IMR-90 (cell line): Measurements from ENCODE around the gene MIER2. TPM values are rescaled to one million over a fixed set of nuclear protein-coding genes. Genes with fewer than 3 reads are reported as not detected.

Source experiments
- ATAC-seq: fragments of 200-7000 bp; cut with Tn5 transposase; 2 replicates; pipeline ENCODE4 v1.9.1; 2020; ENCODE audit warnings: low read depth, mild to moderate bottlenecking, moderate library complexity
- BruUV-seq: library from RNA; stranded (reverse); fragments of 400-500 nt; replicated peaks from 2 replicates; lab custom pipeline; 2021; lab: Mats Ljungman, UMichigan
- CTCF ChIA-PET: fragments of 300-600 bp; formaldehyde crosslinking; extraction: SDS; loops from one replicate; lab custom pipeline; 2021; ENCODE audit warnings: antibody characterized with exemption; lab: Yijun Ruan, JAX
- POLR2A ChIA-PET: fragments of 300-600 bp; sonication (Branson Sonifier 250); formaldehyde crosslinking; loops from one replicate; lab custom pipeline; 2022; ENCODE audit warnings: antibody characterized with exemption; ENCODE audit not compliant: unreplicated experiment; lab: Charles Lee
- DNase-seq: peaks from one replicate; pipeline ENCODE4 v3.0.0; 2013
- H2AFZ ChIP-seq: replicated peaks from 2 replicates; pipeline ENCODE3; 2013; ENCODE audit warnings: low read length, mild to moderate bottlenecking; ENCODE audit not compliant: poor library complexity
- H2AK5ac ChIP-seq: 2 replicates; pipeline ENCODE4 v1.6.1; 2013; ENCODE audit warnings: low read depth, low read length, inconsistent platforms
- H2AK9ac ChIP-seq: replicated peaks from 2 replicates; pipeline ENCODE3; 2013; ENCODE audit warnings: mild to moderate bottlenecking, low read depth, low read length, moderate library complexity; ENCODE audit not compliant: poor library complexity
- H2BK120ac ChIP-seq: 2 replicates; pipeline ENCODE4 v1.6.1; 2013; ENCODE audit warnings: low read depth, low read length, inconsistent platforms
- H2BK15ac ChIP-seq: 3 replicates; pipeline ENCODE4 v1.6.1; 2013; ENCODE audit warnings: low read depth, low read length, inconsistent platforms
- H2BK20ac ChIP-seq: 2 replicates; pipeline ENCODE4 v1.6.1; 2013; ENCODE audit warnings: low read depth, mild to moderate bottlenecking, inconsistent platforms, low read length, moderate library complexity
- H2BK5ac ChIP-seq: 2 replicates; pipeline ENCODE4 v1.6.1; 2013; ENCODE audit warnings: mild to moderate bottlenecking, low read depth, low read length, inconsistent platforms; ENCODE audit not compliant: poor library complexity, severe bottlenecking
- H3K14ac ChIP-seq: replicated peaks from 2 replicates; pipeline ENCODE4 v1.6.1; 2013; ENCODE audit warnings: low read depth, low read length, inconsistent platforms
- H3K18ac ChIP-seq: 2 replicates; pipeline ENCODE4 v1.6.1; 2013; ENCODE audit warnings: low read depth, low read length, control low read depth
- H3K23ac ChIP-seq: 2 replicates; pipeline ENCODE4 v1.6.1; 2013; ENCODE audit warnings: low read depth, low read length, inconsistent platforms
- H3K27ac ChIP-seq: 2 replicates; pipeline ENCODE4 v1.5.1; 2013; ENCODE audit warnings: mild to moderate bottlenecking, control low read depth, low read length; ENCODE audit not compliant: insufficient read depth
- H3K27me3 ChIP-seq: 2 replicates; pipeline ENCODE4 v1.6.1; 2013; ENCODE audit warnings: low read length; ENCODE audit not compliant: control insufficient read depth, insufficient read depth
- H3K36me3 ChIP-seq: 2 replicates; pipeline ENCODE4 v1.6.1; 2013; ENCODE audit warnings: low read length, mixed read lengths; ENCODE audit not compliant: control insufficient read depth, insufficient read depth
- H3K4ac ChIP-seq: 2 replicates; pipeline ENCODE4 v1.6.1; 2013; ENCODE audit warnings: low read depth, low read length, inconsistent platforms
- H3K4me1 ChIP-seq: 2 replicates; pipeline ENCODE4 v1.6.1; 2013; ENCODE audit warnings: low read length, mixed read lengths; ENCODE audit not compliant: control insufficient read depth, insufficient read depth
- H3K4me2 ChIP-seq: 2 replicates; pipeline ENCODE4 v1.6.1; 2013; ENCODE audit warnings: low read depth, mild to moderate bottlenecking, control low read depth, low read length, moderate library complexity
- H3K4me3 ChIP-seq: 2 replicates; pipeline ENCODE4 v1.5.1; 2013; ENCODE audit warnings: low read depth, mild to moderate bottlenecking, control low read depth, low read length, moderate library complexity; ENCODE audit not compliant: insufficient read depth
- H3K56ac ChIP-seq: 2 replicates; pipeline ENCODE4 v1.6.1; 2013; ENCODE audit warnings: low read length, inconsistent platforms; ENCODE audit not compliant: insufficient read depth; ENCODE audit errors: extremely low read depth
- H3K79me1 ChIP-seq, 2 experiments: 2 replicates each; pipeline ENCODE4 v1.6.1; 2013; ENCODE audit warnings: low read length in 2 of 2, inconsistent platforms in 1 of 2, low read depth in 1 of 2
- H3K9ac ChIP-seq: 2 replicates; pipeline ENCODE4 v1.6.1; 2013; ENCODE audit warnings: low read depth, low read length, control low read depth
- H3K9me1 ChIP-seq: 2 replicates; pipeline ENCODE4 v1.6.1; 2013; ENCODE audit warnings: low read length, inconsistent platforms; ENCODE audit not compliant: insufficient read depth
- H3K9me3 ChIP-seq: 2 replicates; pipeline ENCODE4 v1.6.1; 2013; ENCODE audit warnings: low read length; ENCODE audit not compliant: control insufficient read depth, insufficient read depth
- H4K20me1 ChIP-seq: 2 replicates; pipeline ENCODE4 v1.6.1; 2013; ENCODE audit warnings: low read length, inconsistent platforms; ENCODE audit not compliant: insufficient read depth
- H4K5ac ChIP-seq: 2 replicates; pipeline ENCODE4 v1.6.1; 2013; ENCODE audit warnings: mild to moderate bottlenecking, low read depth, low read length, control low read depth
- H4K8ac ChIP-seq, 2 experiments: 2 replicates each; pipeline ENCODE4 v1.6.1; 2013; ENCODE audit warnings: low read depth in 2 of 2, low read length in 2 of 2, control low read depth in 1 of 2, inconsistent platforms in 1 of 2
- H4K91ac ChIP-seq: 2 replicates; pipeline ENCODE4 v1.6.1; 2013; ENCODE audit warnings: low read depth, low read length, inconsistent platforms; ENCODE audit not compliant: insufficient read depth
- CEBPB ChIP-seq: IDR thresholded peaks from 2 replicates; pipeline ENCODE4 v1.6.1; 2012; ENCODE audit warnings: low read depth, low read length, improper control_type of control experiment
- CHD1 ChIP-seq: IDR thresholded peaks from 2 replicates; pipeline ENCODE4 v1.6.1; 2012; ENCODE audit warnings: low read depth, low read length, improper control_type of control experiment
- CTCF ChIP-seq: conservative IDR thresholded peaks from 2 replicates; pipeline ENCODE4 v1.5.1; 2012; ENCODE audit warnings: mild to moderate bottlenecking, low read depth, low read length, improper control_type of control experiment
- ELK1 ChIP-seq: fragments of 150-350 bp; IDR thresholded peaks from 2 replicates; pipeline ENCODE4 v1.6.1; 2016; ENCODE audit warnings: low read depth, mild to moderate bottlenecking, low read length, moderate library complexity, borderline replicate concordance
- MAFK ChIP-seq: IDR thresholded peaks from 2 replicates; pipeline ENCODE4 v1.6.1; 2012; ENCODE audit warnings: low read depth, low read length, improper control_type of control experiment
- MAZ ChIP-seq: IDR thresholded peaks from 2 replicates; pipeline ENCODE4 v1.6.1; 2012; ENCODE audit warnings: low read depth, mild to moderate bottlenecking, low read length, improper control_type of control experiment, moderate library complexity, borderline replicate concordance
- MXI1 ChIP-seq: IDR thresholded peaks from 2 replicates; pipeline ENCODE4 v1.6.1; 2012; ENCODE audit warnings: low read depth, mild to moderate bottlenecking, low read length, moderate library complexity, borderline replicate concordance
- NFE2L2 ChIP-seq: fragments of 150-350 bp; IDR thresholded peaks from 2 replicates; pipeline ENCODE4 v1.6.1; 2016; ENCODE audit warnings: low read depth, mild to moderate bottlenecking, low read length
- POLR2A ChIP-seq: IDR thresholded peaks from 2 replicates; pipeline ENCODE4 v1.6.1; 2012; ENCODE audit warnings: mild to moderate bottlenecking, low read depth, low read length
- RFX5 ChIP-seq: IDR thresholded peaks from 2 replicates; pipeline ENCODE4 v1.8.0; 2012; ENCODE audit warnings: low read depth, mild to moderate bottlenecking, low read length, moderate library complexity
- SMC3 ChIP-seq: fragments of 150-350 bp; IDR thresholded peaks from 2 replicates; pipeline ENCODE4 v1.6.1; 2016; ENCODE audit warnings: low read depth, mild to moderate bottlenecking, antibody characterized with exemption, low read length, moderate library complexity
- WGBS, 2 experiments: methylation state at CpG; one replicate each; pipeline versions ENCODE4 v1.1.5 to v1.1.7; 2013; ENCODE audit warnings: missing lambda C conversion rate in 2 of 2; ENCODE audit not compliant: insufficient read length in 1 of 2; ENCODE audit errors: extremely low coverage in 2 of 2; 5-methylcytosine and 5-hydroxymethylcytosine counted together
- dilution Hi-C: fragments of 300-500 bp; cut with HindIII; formaldehyde crosslinking; loops from one replicate; pipeline ENCODE4 v1.14.3; 2018; ENCODE audit warnings: low sequenced_read_pairs; ENCODE audit not compliant: unreplicated experiment
- in situ Hi-C: fragments of 300-500 bp; cut with MboI; formaldehyde crosslinking; loops from 3 replicates; pipeline ENCODE4 v1.14.3; 2019; ENCODE audit warnings: low sequenced_read_pairs, inconsistent platforms, mixed read lengths
- intact Hi-C: fragments of 100-400 bp; cut with micrococcal nuclease; formaldehyde crosslinking; loops from 2 replicates; pipeline ENCODE4 v1.10.0; 2022
- polyA plus RNA-seq, 3 experiments: library from polyadenylated mRNA; depleted of rRNA; stranded (reverse); fragments of >200 nt; gene quantifications; 2 replicates each; pipeline ENCODE4 v1.2.3, GENCODE V29; 2012; ENCODE audit warnings: low replicate concordance in 1 of 3
- total RNA-seq: library from RNA; depleted of rRNA; stranded (reverse); fragments of >200 nt; gene quantifications from 2 replicates; pipeline ENCODE4 v1.2.3, GENCODE V29; 2012

MIER2 gene
- total and polyA plus RNA-seq, 2 of the 4 experiments (the other 2 are of a cell fraction) = 28.0 to 28.4 TPM

GRCh38 chr19:335072-335471, 9.5 kb downstream of the MIER2 start:
- ATAC-seq (peak; percentile 27; the same call in 1 of the 2 replicates), DNase-seq (no peak)
- Histone ChIP-seq H3K4me1 (peaks cover 8% of the 10 kb centered on the region), H2BK20ac (no peak overlapping the region), H2BK120ac (no peak overlapping the region), H2BK5ac (no peak overlapping the region), H4K8ac (no peak overlapping the region), H3K4me3 (no peak overlapping the region), H2AK5ac (no peak overlapping the region), H3K4me2 (no peak overlapping the region), H3K9me3 (peaks cover 5% of the 10 kb centered on the region), H3K9ac (no peak overlapping the region), H2BK15ac (no peak overlapping the region), H3K23ac (peak overlapping the region; percentile 31; the same call in 1 of the 2 replicates), H3K4ac (no peak overlapping the region), H3K9me1 (peaks cover 17% of the 10 kb centered on the region), H4K20me1 (peaks cover 53% of the 10 kb centered on the region), H3K27ac (no peak overlapping the region), H4K5ac (no peak overlapping the region), H3K36me3 (peaks cover 28% of the 10 kb centered on the region), H2AFZ (no peak overlapping the region), H3K14ac (0 out of 2 replicates have a peak overlapping the region, but pooled peaks have one; percentile 1), H4K91ac (no peak overlapping the region), H2AK9ac (no peak overlapping the region), H3K79me1 (peaks cover 10 to 63% of the 10 kb centered on the region in 2 experiments), H3K27me3 (no peaks in the 10 kb centered on the region), H3K56ac (no peak overlapping the region), H3K18ac (no peak overlapping the region)
- TF ChIP-seq NFE2L2 = no peak
- TF ChIP-seq CTCF = no peak
- TF ChIP-seq ELK1 = no peak
- no peak for TF ChIP-seq CEBPB
- no peak for TF ChIP-seq POLR2A
- no peak for TF ChIP-seq MAFK
- TF ChIP-seq CHD1 = no peak
- no peak for TF ChIP-seq MAZ
- TF ChIP-seq RFX5 = no peak
- TF ChIP-seq SMC3 = no peak
- TF ChIP-seq MXI1 = no peak
- intact Hi-C loops (no loop called here), in situ Hi-C loops (no loop called here), dilution Hi-C loops (no loop called here)
- POLR2A ChIA-PET = no interaction called here
- WGBS, 2 experiments = 95% methylated on average over 6 of the region's 9 CpGs; no CpG with 5 or more reads in 1 of the 2 experiments
- BruUV-seq = no TSS peak
- CTCF ChIA-PET = no interaction called here
